Right ventricle myocardium inferior (tissue), 1 donor: ENCODE measurements around the gene SMIM26. TPM values are rescaled to one million over a fixed set of nuclear protein-coding genes. Genes with fewer than 3 reads are reported as not detected.
A peak's percentile ranks its signal among the peaks of the same experiment; 100 is the strongest.
"Not testable (repeated sequence)": the region's sequence is repeated elsewhere in the genome, so short reads cannot be mapped to it uniquely, and the experiment has no call there.

Experiments
- ATAC-seq: fragments of 200-7000 bp; cut with Tn5 transposase; one replicate; pipeline ENCODE4 v1.9.1; 2020; ENCODE audit warnings: mild to moderate bottlenecking, moderate library complexity
- DNase-seq: peaks from one replicate; pipeline ENCODE4 v3.0.0; 2021; ENCODE audit errors: missing footprints
- intact Hi-C: fragments of 100-400 bp; cut with DNase I; formaldehyde crosslinking; loops from one replicate; pipeline ENCODE4 v1.11.0; 2022
- long read RNA-seq: library from polyadenylated mRNA; unstranded; transcript quantifications from one replicate; pipeline ENCODE4 v2.0.0, GENCODE V29; 2021
- total RNA-seq: library from RNA; stranded (reverse); fragmentation: NEBNext Ultra II Directional; extraction: Animal tissue kit (Norgen Biotek cat#: 25700); gene quantifications from one replicate; pipeline ENCODE4 v1.2.1, GENCODE V29; 2021
- donor health status: DM: no; HTN: yes; CAD: no; lungs with severe emphysema.

SMIM26 gene, protein sequence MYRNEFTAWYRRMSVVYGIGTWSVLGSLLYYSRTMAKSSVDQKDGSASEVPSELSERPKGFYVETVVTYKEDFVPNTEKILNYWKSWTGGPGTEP
- total RNA-seq, result 111 TPM
- long read RNA-seq, transcript SMIM26-202 (2 exons, 575 nt), result major isoform, 41 of 51 reads
- long read RNA-seq, transcript SMIM26-201 (2 exons, 505 nt), result minor isoform, 10 of 51 reads
- long read RNA-seq, partial matches to known transcripts, result 0 of 51 reads
- long read RNA-seq, other reads (novel, unspliced or antisense), result 0 of 51 reads

DNA sequence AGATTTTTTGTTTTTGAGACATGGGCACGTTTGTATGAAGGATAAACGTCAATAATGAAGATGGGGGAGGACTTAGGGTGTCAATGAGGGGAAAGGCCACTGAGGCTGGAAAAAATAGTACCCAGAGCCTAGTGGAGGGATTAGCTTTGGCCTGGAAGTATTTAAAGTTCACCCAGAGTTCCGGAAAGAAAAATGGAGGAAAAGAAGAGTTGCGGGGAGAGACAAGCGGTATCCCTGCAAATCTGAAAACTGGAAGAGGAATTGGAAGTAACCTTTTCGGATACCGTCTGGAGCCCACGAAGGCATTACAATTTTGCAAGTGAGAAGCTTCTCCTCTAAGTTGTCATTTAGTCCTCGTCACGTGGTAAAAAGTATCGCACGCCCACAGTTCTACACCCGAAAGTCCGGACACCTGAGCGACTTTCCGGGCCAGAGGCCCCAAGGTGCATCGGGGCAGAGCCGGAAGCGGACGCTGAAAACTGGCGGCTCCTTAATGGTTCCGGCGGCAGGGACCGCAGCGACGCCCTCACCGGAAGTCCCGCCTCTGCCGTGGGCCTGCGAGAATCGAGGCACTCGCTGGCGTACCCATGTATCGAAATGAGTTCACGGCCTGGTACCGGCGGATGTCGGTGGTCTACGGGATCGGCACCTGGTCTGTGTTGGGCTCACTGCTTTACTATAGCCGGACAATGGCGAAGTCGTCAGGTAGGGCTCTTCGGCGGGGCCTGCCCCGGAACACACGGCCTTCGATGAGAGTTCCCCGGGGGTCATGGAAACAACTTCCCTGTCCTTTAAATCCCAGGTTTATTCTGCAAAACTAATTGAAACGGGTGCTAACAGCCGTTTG is at the start of gene SMIM26:
Gene SMIM26 (plus strand): TSS at position 541 of the 847 bp plus-strand sequence. CDS start 47 bp downstream, at position 588.
- intact Hi-C loops, result loop anchor here (2.0 kb wide), 2 partner anchors 20 to 60 kb away; partner anchors contain the start of gene SEC23B
- peak; percentile 100 for ATAC-seq
- DNase-seq, result peak; percentile 97

DNA sequence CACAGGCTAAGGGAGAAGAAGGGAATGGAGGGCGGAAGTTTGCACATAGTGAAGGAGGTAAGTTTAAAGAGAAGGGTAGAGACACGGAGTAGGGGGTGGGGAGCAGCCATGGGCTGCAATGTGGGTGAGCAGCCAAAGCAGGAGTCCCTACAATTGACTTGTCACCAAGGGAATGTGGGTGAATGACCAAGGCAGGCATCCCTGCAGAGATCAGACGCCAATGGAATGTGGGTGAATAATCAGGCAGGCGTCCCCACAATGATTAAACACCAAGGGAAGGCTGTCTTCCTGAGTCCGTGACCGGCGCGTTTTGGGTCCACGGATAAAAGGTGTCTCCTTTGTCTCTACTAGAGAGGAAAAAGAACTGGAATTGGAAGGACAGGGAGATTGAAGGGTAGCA is 45.2 kb upstream of the SMIM26 start:
- intact Hi-C loops, ATAC-seq, DNase-seq: not testable (repeated sequence)

DNA sequence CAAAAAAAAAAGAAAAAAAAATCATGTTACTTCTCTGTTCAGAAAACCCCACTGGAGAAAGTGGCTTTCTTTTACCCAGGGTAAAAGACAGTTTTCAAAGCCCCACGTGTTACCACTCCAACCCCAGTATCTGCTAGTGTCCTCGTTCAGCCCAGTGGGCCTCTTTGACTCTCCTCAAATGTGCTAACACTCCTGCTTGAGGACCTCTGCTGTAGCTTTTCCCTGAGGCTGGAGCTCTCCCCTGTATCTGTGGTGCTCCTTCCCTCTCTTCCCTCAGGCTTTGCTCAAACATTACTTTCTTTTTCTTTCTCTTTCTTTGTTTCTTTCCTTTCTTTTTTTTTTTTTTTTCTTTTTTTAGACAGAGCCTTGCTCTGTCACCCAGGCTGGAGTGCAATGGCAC is 44.2 kb upstream of the SMIM26 start:
- no peak for DNase-seq
- intact Hi-C loops, result no loop called here
- ATAC-seq, result no peak

DNA sequence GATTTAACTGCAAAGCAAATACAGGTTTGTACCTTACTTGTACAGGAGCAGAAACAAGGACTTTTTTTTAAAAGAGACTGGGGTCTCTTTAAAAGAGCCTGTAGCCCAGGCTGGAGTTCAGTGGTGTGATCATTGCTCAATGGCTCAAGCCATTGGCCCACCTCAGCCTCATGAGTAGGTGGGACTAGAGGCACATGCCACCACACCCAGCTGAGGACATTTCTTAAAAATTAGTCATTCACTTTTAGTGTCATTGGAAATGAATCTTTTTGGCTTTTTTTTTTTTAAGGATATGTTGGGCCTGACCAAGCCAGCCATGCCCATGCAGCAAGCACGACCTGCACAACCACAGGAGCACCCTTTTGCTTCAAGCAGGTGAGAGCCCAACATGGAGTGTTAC is 42.6 kb upstream of the SMIM26 start:
- ATAC-seq (no peak), DNase-seq (no peak)
- intact Hi-C loops, result no loop called here

DNA sequence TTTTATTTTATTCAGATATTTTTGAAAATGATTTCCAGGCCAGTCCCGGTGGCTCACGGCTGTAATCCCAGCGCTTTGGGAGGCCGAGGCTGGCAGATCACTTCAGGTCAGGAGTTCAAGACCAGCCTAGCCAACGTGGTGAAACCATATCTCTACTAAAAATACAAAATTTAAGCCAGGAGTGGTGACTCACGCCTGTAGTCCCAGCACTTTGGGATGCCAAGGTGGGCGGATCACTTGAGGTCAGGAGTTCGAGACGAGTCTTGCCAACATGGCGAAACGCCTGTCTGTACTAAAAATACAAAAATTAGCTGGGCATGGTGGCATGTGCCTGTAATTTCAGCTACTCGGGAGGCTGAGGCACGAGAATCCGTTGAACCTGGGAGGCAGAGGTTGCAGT is 40.5 kb upstream of the SMIM26 start:
- ATAC-seq, intact Hi-C loops, DNase-seq: not testable (repeated sequence)

DNA sequence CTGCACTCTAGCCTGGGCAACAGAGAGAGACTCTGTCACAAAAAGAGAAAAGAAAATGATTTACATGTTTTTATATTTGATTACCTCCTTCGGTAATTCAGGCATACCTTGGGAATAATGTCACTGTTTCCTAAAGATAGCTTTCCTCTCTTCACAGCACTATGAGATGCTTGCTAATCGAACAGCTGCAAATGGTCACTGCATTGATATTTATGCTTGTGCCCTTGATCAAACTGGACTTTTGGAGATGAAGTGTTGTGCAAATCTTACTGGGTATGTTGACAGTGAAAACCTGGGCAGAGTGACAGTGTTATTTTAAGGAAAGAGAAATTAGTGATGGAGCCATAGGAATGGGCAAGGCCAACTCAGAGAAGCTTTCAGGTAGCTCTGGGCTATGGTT is 39.9 kb upstream of the SMIM26 start:
- ATAC-seq (no peak), DNase-seq (no peak)
- intact Hi-C loops, result no loop called here

DNA sequence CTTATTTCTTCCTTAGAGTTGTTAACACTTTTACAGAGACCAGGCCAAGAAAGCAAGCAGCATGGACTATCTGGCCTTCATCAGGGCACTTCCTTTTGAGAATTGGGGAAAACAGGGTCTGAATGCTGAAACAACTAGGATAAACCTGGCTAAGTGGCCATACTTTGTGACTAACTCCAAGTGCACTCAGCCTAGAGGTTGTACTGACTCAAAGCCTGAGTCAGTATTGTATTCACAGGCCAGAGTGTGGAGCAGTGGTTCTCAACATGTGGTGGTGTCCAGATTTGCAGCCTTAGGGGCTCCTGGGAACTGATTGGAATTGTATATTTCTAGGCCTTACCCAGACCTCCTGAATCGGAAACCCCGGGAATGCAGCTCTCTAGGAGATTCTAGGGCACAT is 39.4 kb upstream of the SMIM26 start:
- intact Hi-C loops, result no loop called here
- ATAC-seq, result no peak
- no peak for DNase-seq

DNA sequence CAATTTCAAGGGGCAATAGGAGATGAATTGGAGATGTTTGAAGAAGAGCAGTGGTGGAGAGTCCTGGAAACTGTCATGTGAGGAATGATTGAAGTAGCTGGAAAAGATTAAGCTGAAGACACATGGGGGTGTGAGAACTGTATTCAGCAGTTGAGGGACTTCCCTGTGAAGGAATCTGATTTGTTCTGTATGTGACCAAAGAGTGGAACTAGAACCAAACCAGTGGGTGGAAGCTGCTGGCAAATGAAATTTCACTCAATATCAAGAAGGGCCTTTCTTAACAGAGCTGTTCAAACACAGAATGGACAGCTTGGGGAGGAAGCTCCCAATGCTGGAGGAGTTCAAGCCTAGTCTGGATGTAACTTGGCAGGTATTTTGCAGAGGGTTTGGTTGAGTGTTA is 38.2 kb upstream of the SMIM26 start:
- intact Hi-C loops, result no loop called here
- DNase-seq, result no peak
- ATAC-seq, result no peak

DNA sequence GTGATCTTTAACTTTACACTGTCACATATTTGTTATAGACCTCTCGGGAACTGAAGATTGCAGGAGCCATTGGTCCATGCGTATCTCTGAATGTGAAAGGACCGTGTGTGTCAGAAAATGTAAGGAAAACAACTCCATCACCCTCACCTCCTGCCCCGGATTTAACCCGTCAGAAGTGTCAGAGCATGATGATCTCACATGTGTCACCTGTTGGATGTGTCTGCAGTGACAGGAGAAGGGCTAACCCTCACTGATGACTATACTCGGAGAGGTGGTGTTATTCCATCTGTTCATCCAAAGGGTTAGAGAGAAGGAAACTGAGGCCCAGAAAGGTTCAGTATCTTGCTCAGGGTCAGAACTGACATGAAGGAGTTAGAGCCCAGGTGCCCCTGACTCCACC is 34.6 kb upstream of the SMIM26 start:
- no peak for ATAC-seq

DNA sequence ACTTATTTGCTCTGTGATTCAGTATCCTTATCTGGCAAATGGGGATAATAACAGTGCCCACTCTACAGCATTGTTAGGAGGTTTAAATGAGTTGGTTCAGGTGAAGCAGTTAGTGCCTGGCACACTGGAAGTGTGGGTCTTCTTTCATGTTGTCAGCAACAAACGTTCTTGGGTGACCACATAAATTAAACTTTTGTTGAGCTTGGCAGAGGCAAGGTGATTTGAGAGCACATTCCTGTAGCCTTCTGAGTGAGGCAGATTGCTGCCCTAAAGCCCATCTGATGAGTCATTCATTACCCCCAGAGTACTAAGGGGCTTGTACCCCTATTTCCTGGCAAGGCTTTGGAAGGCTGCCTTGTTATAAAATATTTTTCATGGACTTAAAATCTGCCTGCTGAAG is 33.7 kb upstream of the SMIM26 start:
- DNase-seq (no peak), ATAC-seq (no peak)
- intact Hi-C loops, result no loop called here

More for the DNA sequence above, 34.6 kb upstream of the SMIM26 start:
- DNase-seq, result no peak
- intact Hi-C loops, result no loop called here

DNA sequence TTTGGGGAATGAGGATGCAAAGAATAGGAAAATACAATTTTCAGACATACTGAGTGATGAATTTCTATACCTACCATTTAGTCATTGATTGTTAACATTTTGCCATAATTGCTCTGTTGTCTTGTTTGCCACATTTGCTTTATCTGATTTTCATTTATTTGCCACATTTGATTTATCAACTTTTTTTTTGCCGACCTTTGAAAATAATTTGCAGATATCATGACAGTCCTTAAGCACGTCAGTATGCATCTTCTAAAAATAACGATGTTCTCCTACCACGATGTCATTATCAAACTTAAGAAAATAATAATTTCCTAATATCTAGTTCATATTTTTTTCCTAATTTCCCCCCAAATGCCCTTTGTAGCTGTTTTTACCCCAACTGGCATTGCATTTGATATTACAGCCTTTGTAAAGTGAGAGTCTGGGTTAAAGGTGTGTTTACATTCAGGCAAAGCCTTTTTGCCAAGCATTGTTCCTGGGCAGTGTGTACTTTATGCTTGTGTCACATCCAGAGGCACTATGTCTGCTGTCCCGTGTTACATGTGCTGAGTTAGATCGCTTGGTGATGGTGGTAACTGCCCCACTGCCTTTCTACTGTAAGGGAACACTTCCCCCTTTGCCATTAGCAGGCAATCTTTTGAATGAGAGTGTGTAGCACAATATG is 33.1 kb upstream of the SMIM26 start:
- ATAC-seq, result no peak
- no peak for DNase-seq
- intact Hi-C loops, result no loop called here

DNA sequence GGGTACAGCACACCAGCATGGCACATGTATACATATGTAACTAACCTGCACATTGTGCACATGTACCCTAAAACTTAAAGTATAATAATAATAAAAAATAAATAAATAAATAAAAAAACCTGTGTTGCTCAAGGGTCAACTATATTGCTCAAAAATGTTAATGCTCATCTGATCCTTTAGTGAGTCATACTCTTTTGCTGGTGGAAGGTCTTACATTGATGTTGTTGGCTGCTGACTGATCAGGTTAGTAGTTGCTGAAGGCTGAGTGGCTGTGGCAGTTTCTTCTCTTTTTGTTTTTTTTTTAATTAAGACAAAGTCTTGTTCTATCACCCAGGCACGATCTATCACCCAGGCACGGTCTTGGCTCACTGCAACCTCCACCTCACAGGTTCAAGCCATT is 29.6 kb upstream of the SMIM26 start:
- no peak for DNase-seq
- intact Hi-C loops, result no loop called here
- no peak for ATAC-seq

DNA sequence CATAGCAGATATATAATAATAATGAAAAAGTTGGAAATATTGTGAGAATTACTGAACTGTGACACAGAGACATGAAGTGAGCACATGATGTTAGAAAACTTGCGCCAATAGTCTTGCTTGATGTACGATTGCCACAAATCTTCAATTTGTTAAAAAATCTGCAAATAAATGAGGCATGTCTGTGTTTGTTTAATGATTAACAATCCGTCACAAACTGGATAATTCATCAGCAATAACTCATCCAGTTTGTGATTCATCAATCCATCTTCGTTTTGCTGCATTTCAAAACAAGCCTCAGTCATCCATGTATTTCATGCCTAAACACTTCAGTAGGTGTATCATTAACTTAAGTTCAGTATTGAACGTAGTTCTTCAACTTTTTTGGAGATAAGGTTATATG is 25.5 kb upstream of the SMIM26 start:
- no peak for ATAC-seq
- intact Hi-C loops, result no loop called here

DNA sequence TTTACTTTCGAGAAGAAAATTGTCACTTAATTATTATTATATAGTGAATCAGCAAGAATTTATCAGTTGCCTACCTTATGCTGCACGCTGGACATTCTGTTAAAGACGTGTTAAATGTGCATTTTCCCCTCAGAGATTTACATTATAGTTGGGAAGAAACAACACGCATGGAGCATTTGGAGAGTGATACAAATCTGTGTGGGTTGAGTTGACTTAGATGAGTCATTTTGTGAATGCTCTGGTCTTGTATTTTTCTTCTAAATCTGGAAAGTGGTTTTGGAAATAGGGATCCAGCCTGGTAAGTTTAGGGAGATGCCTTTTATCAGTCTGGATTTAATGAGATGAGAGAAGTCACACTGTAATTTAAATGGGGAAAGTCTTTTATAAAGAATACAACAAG is 24.0 kb upstream of the SMIM26 start:
- no peak for ATAC-seq
- intact Hi-C loops, result no loop called here
- no peak for DNase-seq

More for the DNA sequence above, 25.5 kb upstream of the SMIM26 start:
- DNase-seq, result no peak

DNA sequence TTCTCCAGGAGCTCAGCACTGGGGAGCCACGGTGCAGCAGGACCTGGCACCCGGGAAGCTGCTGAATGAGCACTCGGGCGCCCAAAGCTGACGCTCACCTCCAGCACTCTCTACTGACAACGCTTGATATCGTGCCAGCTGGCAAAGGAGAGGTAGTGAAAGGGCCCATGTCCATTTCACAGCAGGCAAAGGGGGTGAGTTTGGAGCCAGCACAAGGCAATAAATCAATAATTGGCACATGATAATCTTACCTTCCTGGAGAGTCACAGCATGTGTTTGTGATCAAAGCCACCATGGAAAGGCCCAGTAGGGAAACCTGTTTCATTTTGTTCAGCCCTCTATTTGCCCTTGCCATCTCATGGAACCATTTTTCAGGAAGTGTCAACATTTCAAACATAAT is 23.3 kb upstream of the SMIM26 start:
- intact Hi-C loops, result no loop called here
- DNase-seq (no peak), ATAC-seq (peak; percentile 46)

DNA sequence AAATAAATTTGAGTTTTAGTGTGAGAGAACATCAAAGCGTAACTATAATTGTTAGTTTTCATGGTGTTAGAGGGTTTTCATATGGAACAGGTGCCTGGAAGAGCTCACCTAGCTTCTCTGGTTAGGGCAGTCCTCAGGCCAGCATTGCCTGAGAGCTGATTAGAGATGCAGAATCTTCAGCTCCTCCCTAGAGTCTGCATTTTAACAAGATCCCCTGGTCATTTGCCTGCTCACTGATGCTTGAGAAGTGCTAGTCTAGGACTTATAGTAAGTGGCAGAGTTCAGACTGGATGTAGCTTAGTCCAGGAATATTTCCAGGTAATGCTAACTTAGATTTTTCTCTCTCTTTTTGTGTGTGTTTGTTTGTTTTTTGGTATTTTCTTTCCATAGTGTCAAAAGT is 21.7 kb upstream of the SMIM26 start:
- ATAC-seq, result no peak
- DNase-seq, result no peak
- intact Hi-C loops, result no loop called here

DNA sequence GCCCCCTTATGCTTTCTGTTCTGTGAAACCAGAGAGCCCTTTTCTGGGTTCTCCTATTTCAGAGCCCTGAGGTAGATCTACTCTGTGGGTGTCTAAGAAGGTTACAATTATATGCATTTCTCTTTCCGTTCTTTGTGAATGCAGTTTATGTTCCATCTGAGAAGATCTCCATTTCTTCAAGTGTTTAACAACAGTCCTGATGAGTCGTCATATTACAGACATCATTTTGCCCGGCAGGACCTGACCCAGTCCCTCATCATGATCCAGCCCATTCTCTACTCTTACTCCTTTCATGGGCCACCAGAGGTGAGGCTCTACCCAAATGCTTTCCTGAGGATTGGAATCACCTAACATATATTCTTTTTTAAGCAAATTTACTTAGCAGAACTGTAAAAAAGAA is 18.8 kb upstream of the SMIM26 start:
- DNase-seq, result no peak
- ATAC-seq, result no peak
- intact Hi-C loops, result no loop called here

DNA sequence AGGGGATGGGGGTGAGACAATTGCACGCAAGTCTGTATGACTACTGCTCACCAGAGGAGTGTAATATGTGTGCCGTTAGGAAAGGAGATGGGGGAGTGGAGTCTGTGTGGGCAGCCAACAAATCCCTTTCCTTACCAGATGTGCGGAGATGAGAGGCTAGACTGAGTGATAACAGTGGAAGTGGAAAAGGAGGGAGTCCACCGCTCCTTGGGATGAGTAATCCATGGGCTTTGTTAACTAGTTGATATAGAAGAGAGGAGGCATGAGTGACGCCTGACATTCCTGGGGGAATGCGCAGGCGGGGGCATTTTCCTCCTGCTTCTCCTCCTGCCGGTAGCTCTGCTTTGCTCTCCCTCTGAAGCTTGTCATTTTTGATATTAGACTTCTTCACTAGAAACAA is 13.5 kb upstream of the SMIM26 start:
- intact Hi-C loops, result no loop called here
- DNase-seq (no peak), ATAC-seq (no peak)

DNA sequence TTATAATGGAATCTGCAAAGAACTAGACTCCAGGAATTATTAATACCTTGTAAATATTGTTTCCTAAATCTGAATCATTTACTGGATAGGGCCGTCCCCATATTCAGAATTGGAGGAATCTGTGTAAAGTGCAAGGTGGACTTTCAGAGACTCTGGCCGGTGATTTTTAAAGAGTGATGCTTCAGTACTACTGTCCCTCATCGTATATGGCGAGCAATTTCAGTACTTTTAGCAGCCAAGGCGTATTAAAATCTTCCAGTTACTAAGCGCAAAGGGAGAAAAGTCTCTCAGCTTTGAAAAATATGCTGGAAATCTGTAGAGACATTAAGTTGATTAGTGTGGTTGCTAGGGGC is 483 bp downstream of the SMIM26 start:
- ATAC-seq, result peak; percentile 11
- intact Hi-C loops, result loop anchor here (2.0 kb wide), 2 partner anchors 19 to 61 kb away; partner anchors contain the start of gene SEC23B
- no peak for DNase-seq

DNA sequence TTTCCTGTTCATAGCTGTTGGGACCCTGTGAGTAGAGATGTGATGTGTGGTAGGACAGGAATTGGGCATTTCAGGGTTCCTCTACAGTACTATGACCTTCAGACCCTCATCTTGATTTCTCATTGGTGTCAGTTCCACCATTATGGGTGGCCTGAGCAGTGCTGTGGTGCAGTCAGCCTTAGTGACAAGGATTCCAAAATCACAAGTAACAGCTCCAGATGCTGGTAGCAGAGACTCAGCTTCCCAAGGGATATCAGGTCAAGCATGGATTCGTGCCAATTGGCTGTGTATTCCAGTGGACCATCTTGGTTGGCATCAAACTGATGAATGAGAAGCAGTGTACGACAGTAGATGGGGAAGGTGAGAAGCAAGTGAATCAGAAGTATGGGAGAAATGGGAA is 3.8 kb downstream of the SMIM26 start:
- ATAC-seq, result no peak
- no peak for DNase-seq
- intact Hi-C loops, result no loop called here
